ENCODE results near the gene PDGFC.

- no peak for TF ChIP-seq CTCF (IDR thresholded peaks at IDR 0.05)
- no peak for TF ChIP-seq REST (IDR thresholded peaks at IDR 0.05; ENCODE audit: insufficient read depth in 1 of 2, low read depth in 2 of 2, low read length in 1 of 2)
- TF ChIP-seq POLR2AphosphoS5 (IDR thresholded peaks at IDR 0.05; ENCODE audit: low read depth, low read length) = no peak
- no peak for TF ChIP-seq SIN3A (IDR thresholded peaks at IDR 0.05; ENCODE audit: borderline replicate concordance, insufficient read depth, low read depth, low read length)
Observed at GRCh38 chr4:157005831-157006230, 34.2 kb upstream of the PDGFC start.

Measured in Panc1 (cell line).